Stimulated activated naive B cell treated with anti-CD40 and anti-IgM and Interleukin-4, amounts not matched to agents 10 μg/mL and 1 μg/mL and 100 μg/mL, for 72 hours (primary cell): ENCODE measurements around the gene LRCH1.

Experiments
- ATAC-seq, 2 donors: fragments of 150-1000 bp; cut with Tn5 transposase; replicated peaks; 2 replicates each; pipeline ENCODE4 v1.10.0; 2021; ENCODE audit warnings: moderate library complexity in 1 of 2
- DNase-seq: peaks from one replicate; pipeline ENCODE4 v3.0.0; 2021
- H3K27ac Mint-ChIP-seq: one replicate; pipeline ENCODE4 v1.8.0; 2022; ENCODE audit warnings: mild to moderate bottlenecking, mixed read lengths
- H3K27me3 Mint-ChIP-seq, 2 donors: one replicate each; pipeline ENCODE4 v1.8.0; 2022; ENCODE audit warnings: mixed read lengths in 2 of 2
- H3K36me3 Mint-ChIP-seq, 2 donors: one replicate each; pipeline ENCODE4 v1.8.0; 2022; ENCODE audit warnings: mixed read lengths in 2 of 2, mild to moderate bottlenecking in 1 of 2
- H3K4me1 Mint-ChIP-seq, 2 donors: one replicate each; pipeline ENCODE4 v1.8.0; 2022; ENCODE audit warnings: mixed read lengths in 2 of 2, mild to moderate bottlenecking in 1 of 2
- H3K4me3 Mint-ChIP-seq, 2 donors: one replicate each; pipeline ENCODE4 v1.8.0; 2022; ENCODE audit warnings: mild to moderate bottlenecking in 2 of 2, mixed read lengths in 2 of 2, moderate library complexity in 1 of 2
- H3K9me3 Mint-ChIP-seq, 2 donors: one replicate each; pipeline ENCODE4 v1.8.0; 2022; ENCODE audit warnings: mixed read lengths in 2 of 2, mild to moderate bottlenecking in 1 of 2

The LRCH1 gene

DNA sequence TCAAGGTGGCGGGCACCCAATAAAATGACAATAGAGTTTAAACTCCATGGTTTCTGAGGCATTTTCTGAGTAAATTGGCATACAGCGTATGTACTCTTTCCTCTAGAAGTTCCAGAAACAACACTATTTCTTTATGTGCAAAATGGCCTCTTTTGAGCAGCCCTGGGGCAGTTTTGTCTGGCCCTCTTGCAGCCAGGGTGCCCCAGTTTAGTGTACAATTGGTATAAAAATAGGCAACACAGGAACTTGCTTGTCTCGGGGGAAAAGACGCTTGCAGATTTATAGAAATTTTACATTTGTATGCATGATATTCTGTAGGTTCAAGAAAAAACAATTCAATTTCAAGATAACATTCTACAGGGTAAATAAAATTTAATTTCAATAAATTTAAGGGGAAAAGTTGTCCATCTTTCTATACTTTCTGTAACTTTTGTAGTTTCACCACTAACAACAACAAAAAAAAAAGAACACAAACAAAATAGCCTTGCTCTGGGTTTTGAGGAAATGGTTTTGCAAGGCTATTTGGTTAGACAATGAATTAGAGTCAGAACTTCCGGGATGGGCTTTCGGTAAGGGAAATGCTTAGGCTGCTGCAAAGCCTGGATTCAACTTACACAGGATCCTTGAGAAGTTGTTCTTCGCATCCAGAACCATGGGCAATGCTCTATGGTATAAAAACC is 45.3 kb downstream of the LRCH1 start:
- peaks cover 59 to 95% of the 10 kb centered on the region in 2 donors for H3K4me1 Mint-ChIP-seq
- no peaks in the 10 kb centered on the region for H3K27me3 Mint-ChIP-seq
- no peaks in the 10 kb centered on the region for H3K9me3 Mint-ChIP-seq
- ATAC-seq (peak in 1 of 2 donors; percentile 31), DNase-seq (no peak)
- H3K27ac Mint-ChIP-seq: peak overlapping the region; percentile 73
- H3K36me3 Mint-ChIP-seq: peaks cover 3 to 15% of the 10 kb centered on the region in 2 donors
- peak overlapping the region; percentile 51 to 59 for H3K4me3 Mint-ChIP-seq

GRCh38 chr13:46598820-46599180 is 45.8 kb downstream of the LRCH1 start:
- Mint-ChIP-seq H3K4me3 (peak overlapping the region; percentile 6 to 11), H3K27ac (no peak overlapping the region), H3K36me3 (peaks cover 3 to 15% of the 10 kb centered on the region in 2 donors), H3K27me3 (no peaks in the 10 kb centered on the region), H3K9me3 (no peaks in the 10 kb centered on the region), H3K4me1 (peaks cover 55 to 95% of the 10 kb centered on the region in 2 donors)
- ATAC-seq: peak in 1 of 2 donors; percentile 46
- DNase-seq: no peak

GRCh38 chr13:46600943-46601311 is 48.0 kb downstream of the LRCH1 start:
- DNase-seq (no peak), ATAC-seq (no peak)
- H3K4me3 Mint-ChIP-seq: no peak overlapping the region
- H3K27ac Mint-ChIP-seq: peak overlapping the region; percentile 9
- H3K4me1 Mint-ChIP-seq: peaks cover 51 to 95% of the 10 kb centered on the region in 2 donors
- H3K27me3 Mint-ChIP-seq: no peaks in the 10 kb centered on the region
- H3K36me3 Mint-ChIP-seq: peaks cover 3 to 15% of the 10 kb centered on the region in 2 donors
- no peaks in the 10 kb centered on the region for H3K9me3 Mint-ChIP-seq

- no peak overlapping the region for H3K27ac Mint-ChIP-seq
- H3K36me3 Mint-ChIP-seq: peaks cover 3 to 9% of the 10 kb centered on the region in 2 donors
- H3K9me3 Mint-ChIP-seq: no peaks in the 10 kb centered on the region
- ATAC-seq: no peak
- no peak overlapping the region for H3K4me3 Mint-ChIP-seq
- no peaks in the 10 kb centered on the region for H3K27me3 Mint-ChIP-seq
- H3K4me1 Mint-ChIP-seq: peaks cover 55 to 95% of the 10 kb centered on the region in 2 donors
- no peak for DNase-seq
Measured at GRCh38 chr13:46602531-46602930, 49.6 kb downstream of the LRCH1 start.

DNA sequence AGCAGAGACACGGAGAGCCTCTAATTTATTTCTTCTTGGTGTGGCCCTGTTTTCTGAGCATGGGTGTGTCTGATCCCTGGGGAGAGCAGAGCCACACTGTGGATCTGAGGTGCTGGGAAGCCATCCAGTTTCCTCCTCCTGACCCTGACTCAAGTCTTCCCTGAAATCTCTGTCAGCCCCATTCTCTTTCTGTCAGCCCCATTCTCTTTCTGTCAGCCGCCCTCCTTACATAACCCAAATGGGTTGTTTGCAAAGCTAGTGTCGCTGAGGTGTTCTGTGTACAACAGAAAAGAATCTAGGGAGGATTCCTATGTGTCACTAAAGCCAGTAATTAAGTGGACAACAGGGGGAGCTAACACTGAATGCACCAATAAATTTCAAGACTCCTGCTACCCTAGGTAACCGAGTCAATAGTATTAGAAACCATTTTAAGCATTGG is 50.2 kb downstream of the LRCH1 start:
- DNase-seq (no peak), ATAC-seq (no peak)
- Mint-ChIP-seq H3K27me3 (no peaks in the 10 kb centered on the region), H3K27ac (no peak overlapping the region), H3K4me1 (peaks cover 56 to 95% of the 10 kb centered on the region in 2 donors), H3K9me3 (no peaks in the 10 kb centered on the region), H3K36me3 (peaks cover 3 to 9% of the 10 kb centered on the region in 2 donors), H3K4me3 (no peak overlapping the region)

DNA sequence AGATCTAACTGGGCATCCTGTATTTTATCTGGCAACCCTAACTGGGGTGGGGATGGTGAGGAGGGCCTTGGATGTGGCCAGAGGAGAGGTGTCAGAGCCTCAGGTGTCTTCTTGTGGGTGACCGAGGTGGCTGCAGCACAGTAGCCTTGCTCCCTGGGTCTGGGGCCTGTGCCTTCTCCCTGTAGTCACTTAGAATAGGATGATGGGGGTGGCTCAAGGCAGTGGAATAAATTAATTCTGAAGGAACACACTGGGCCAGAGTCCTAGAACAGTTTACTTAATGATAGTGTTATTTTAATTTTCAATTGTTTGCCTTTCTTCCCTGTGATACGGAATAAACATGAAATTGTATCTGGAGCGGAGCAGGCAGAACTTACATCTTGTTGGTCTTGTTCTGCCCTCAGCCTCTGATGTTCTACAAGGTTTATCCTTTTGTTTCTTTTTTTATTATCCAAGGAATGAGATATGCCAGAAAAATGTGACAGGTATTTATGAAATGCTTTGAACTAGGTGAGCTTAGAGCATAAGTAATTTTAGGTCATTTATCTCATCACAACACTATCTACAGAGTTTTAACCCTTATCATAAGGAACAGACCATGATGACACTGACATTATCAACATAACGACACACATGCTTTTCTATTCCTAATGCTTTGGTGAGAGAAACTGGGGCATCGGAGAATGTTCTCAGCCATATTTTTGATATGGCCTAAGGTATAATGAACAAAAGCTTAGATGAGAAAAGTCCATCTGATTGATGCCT is 51.4 kb downstream of the LRCH1 start:
- H3K36me3 Mint-ChIP-seq: peaks cover 0 to 4% of the 10 kb centered on the region in 2 donors
- no peak overlapping the region for H3K4me3 Mint-ChIP-seq
- H3K9me3 Mint-ChIP-seq: no peaks in the 10 kb centered on the region
- H3K27ac Mint-ChIP-seq: peak overlapping the region; percentile 69
- H3K27me3 Mint-ChIP-seq: no peaks in the 10 kb centered on the region
- ATAC-seq: no peak
- H3K4me1 Mint-ChIP-seq: peaks cover 54 to 95% of the 10 kb centered on the region in 2 donors
- no peak for DNase-seq

GRCh38 chr13:46605076-46605824 is 52.3 kb downstream of the LRCH1 start:
- peaks cover 56 to 98% of the 10 kb centered on the region in 2 donors for H3K4me1 Mint-ChIP-seq
- DNase-seq: no peak
- H3K9me3 Mint-ChIP-seq: no peaks in the 10 kb centered on the region
- H3K36me3 Mint-ChIP-seq: peaks cover 0 to 4% of the 10 kb centered on the region in 2 donors
- H3K27ac Mint-ChIP-seq: peak overlapping the region; percentile 98
- no peaks in the 10 kb centered on the region for H3K27me3 Mint-ChIP-seq
- H3K4me3 Mint-ChIP-seq: peak overlapping the region; percentile 68 to 72
- ATAC-seq: no peak

DNA sequence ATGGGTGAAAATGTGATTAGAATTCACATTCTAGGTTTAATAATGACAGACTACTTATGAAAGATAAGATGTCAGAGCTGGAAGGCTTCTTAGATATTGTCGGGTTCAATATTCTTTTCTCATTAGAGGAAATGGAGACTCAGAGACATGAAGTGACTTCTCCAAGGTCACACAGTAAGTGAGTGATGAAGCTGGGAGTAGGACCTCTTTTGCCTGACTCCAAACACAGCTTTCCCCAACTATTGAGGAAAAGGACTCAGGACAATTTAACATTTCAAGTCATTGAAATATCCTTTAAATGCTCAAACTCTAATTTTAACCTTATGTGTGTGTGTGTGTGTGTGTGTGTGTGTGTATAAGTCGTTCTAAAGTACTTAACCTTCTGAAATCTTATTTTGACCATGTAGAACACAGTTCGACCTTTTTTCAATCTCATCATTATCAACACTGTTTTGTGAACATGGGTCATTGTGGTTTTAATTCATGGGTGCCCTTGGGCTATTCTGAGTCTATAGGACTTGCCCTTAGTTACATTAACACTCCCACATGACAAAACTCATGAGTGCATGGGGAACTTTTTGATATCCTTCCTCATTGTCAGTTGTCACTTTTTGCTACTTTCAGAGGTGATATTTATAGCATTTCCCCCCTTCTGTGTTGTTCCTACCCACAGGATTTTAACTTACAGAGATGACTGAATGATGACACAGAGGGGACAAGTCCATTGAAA is 53.0 kb downstream of the LRCH1 start:
- Mint-ChIP-seq H3K27me3 (no peaks in the 10 kb centered on the region), H3K4me1 (peaks cover 51 to 97% of the 10 kb centered on the region in 2 donors), H3K27ac (peak overlapping the region; percentile 98), H3K4me3 (peak overlapping the region; percentile 68 to 72), H3K36me3 (peaks cover 0 to 4% of the 10 kb centered on the region in 2 donors), H3K9me3 (no peaks in the 10 kb centered on the region)
- DNase-seq (peak; percentile 51), ATAC-seq (peak; percentile 88 to 91)

DNA sequence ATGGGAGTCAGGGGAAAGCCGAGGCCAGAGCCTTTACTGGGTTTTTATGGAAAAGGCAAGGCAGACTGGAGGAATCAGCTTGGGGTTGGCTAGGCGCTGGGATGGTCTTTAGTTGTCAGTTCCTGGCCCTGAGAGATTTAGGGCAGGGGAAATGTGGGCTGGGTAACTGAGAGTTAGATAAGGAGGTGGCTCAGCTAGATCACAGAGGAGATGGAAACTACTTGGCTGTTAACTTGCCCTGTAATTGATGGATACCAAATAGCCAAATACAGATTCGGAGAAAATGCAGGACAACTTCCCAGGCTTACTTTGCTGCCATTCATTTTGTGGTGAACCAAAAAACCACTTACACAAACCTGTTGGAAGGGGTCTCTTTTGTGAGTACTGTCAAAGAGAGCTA is 54.0 kb downstream of the LRCH1 start:
- H3K4me3 Mint-ChIP-seq: peak overlapping the region; percentile 68 to 72
- peaks cover 49 to 91% of the 10 kb centered on the region in 2 donors for H3K4me1 Mint-ChIP-seq
- DNase-seq (no peak), ATAC-seq (no peak)
- peaks cover 0 to 7% of the 10 kb centered on the region in 2 donors for H3K36me3 Mint-ChIP-seq
- H3K9me3 Mint-ChIP-seq: no peaks in the 10 kb centered on the region
- H3K27me3 Mint-ChIP-seq: no peaks in the 10 kb centered on the region
- peak overlapping the region; percentile 98 for H3K27ac Mint-ChIP-seq

DNA sequence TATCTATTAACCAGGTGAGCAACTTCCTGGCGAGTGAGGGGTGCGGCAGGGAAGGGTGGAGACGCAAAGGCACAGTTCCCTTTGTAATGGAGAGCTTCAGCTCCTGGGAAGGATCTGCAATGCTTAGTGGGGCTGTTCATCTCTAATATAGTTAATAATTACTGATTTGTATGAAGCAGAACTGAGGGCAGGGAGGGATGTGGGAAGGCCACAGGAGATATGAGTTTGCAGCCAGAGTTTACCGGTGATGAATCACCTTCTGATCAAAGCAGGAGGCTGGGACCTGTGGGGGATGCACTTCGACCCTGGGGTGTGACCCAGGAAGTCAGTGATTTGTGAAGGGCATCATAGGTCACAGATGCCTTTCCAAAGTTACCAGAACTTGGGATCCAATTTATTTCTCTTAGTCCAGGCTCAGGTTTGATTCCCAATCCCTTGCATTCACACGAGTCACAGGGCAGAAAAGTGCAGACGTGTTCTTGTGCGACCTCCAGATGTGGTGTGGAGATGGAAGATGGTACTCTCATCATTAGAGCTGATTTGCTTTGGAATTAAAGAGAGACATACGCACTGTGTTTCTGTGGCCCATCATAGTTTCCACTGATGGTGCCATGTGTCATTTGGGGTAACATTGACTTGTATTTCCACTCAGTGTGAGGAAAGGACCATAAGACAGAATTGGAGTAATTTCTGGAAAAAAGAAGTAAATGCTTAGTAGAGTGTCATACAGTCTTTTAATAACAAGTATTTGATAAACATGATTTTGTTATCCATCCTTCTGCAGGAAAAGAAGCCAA is 55.0 kb downstream of the LRCH1 start:
- Mint-ChIP-seq H3K36me3 (peaks cover 0 to 7% of the 10 kb centered on the region in 2 donors), H3K27ac (peak overlapping the region; percentile 98), H3K27me3 (no peaks in the 10 kb centered on the region), H3K9me3 (no peaks in the 10 kb centered on the region), H3K4me3 (peak overlapping the region; percentile 33 to 61), H3K4me1 (peaks cover 45 to 86% of the 10 kb centered on the region in 2 donors)
- DNase-seq: peak; percentile 26
- peak; percentile 51 to 54 for ATAC-seq

DNA sequence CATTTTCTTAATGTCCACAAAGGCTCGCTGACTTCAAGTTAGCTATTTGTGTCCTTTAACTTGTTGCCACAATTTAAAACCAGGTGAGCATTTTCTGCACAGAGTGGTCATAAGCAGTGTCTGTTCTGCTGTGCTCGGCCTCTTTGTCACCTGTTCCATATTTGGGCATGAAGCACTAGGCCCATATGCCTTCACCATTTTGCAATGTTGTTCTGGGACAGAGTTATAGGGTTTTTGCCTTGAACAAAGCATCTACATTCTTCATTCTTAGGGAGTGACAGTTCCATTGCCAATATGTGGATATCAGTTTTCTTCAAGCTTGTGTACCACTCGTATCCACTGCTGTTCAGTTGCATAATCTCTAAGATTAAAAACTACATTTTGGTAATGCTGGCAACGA is 56.1 kb downstream of the LRCH1 start:
- no peak overlapping the region for H3K27ac Mint-ChIP-seq
- no peaks in the 10 kb centered on the region for H3K27me3 Mint-ChIP-seq
- ATAC-seq (no peak), DNase-seq (no peak)
- H3K4me1 Mint-ChIP-seq: peaks cover 44 to 78% of the 10 kb centered on the region in 2 donors
- no peak overlapping the region for H3K4me3 Mint-ChIP-seq
- no peaks in the 10 kb centered on the region for H3K9me3 Mint-ChIP-seq
- peaks cover 0 to 3% of the 10 kb centered on the region in 2 donors for H3K36me3 Mint-ChIP-seq

DNA sequence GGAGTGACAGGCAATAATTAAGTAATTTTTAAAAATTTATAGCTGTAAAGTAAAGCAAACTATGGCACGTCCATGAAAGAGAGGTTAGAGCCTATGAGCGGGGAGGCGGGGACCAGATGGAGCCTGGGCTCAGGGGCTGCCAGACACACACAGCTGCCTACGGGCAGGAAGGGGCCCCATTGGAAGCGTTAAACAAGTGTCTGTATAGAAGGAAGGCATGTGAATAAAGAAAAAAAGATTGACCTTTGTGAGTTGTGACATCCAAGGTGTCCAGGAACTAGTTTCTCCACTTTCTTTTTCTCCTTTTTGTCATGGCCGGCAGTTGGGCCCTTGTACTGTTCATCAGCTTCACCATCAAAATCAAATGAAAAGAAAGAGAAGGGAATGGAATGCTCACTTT is 56.8 kb downstream of the LRCH1 start:
- no peak for ATAC-seq
- Mint-ChIP-seq H3K4me1 (peaks cover 42 to 78% of the 10 kb centered on the region in 2 donors), H3K27ac (peak overlapping the region; percentile 20), H3K4me3 (peak overlapping the region in 1 of 2 donors; percentile 3), H3K9me3 (no peaks in the 10 kb centered on the region), H3K27me3 (no peaks in the 10 kb centered on the region), H3K36me3 (peaks cover 0 to 6% of the 10 kb centered on the region in 2 donors)
- DNase-seq: no peak

- DNase-seq: no peak
- peaks cover 49 to 78% of the 10 kb centered on the region in 2 donors for H3K4me1 Mint-ChIP-seq
- no peak overlapping the region for H3K27ac Mint-ChIP-seq
- H3K36me3 Mint-ChIP-seq: peaks cover 3 to 20% of the 10 kb centered on the region in 2 donors
- no peak for ATAC-seq
- no peaks in the 10 kb centered on the region for H3K27me3 Mint-ChIP-seq
- H3K9me3 Mint-ChIP-seq: no peaks in the 10 kb centered on the region
- no peak overlapping the region for H3K4me3 Mint-ChIP-seq
Measured at GRCh38 chr13:46612267-46612666, 59.3 kb downstream of the LRCH1 start.
